HEK293 (cell line): ENCODE measurements around the gene MCRIP1.

Source experiments
- MEIS1 ChIP-seq: sonication (generic); formaldehyde crosslinking; IDR thresholded peaks from 2 replicates; pipeline ENCODE4 v1.8.1; 2022; ENCODE audit warnings: missing genetic modification reagents, mild to moderate bottlenecking, borderline replicate concordance
- PRDM4 ChIP-seq: fragments of 450-650 bp; formaldehyde crosslinking; IDR thresholded peaks from 2 replicates; pipeline ENCODE4 v1.5.1; 2017; ENCODE audit warnings: missing biosample characterization, missing genetic modification characterization
- REPIN1 ChIP-seq: fragments of 450-650 bp; formaldehyde crosslinking; IDR thresholded peaks from 2 replicates; pipeline ENCODE4 v1.5.1; 2017; ENCODE audit warnings: missing biosample characterization, missing genetic modification characterization, low read depth
- SCRT1 ChIP-seq: fragments of 450-650 bp; formaldehyde crosslinking; IDR thresholded peaks from 2 replicates; pipeline ENCODE4 v1.5.1; 2016; ENCODE audit warnings: missing biosample characterization, missing genetic modification characterization, borderline replicate concordance
- SP7 ChIP-seq: fragments of 450-650 bp; formaldehyde crosslinking; IDR thresholded peaks from 2 replicates; pipeline ENCODE4 v1.5.1; 2016; ENCODE audit warnings: missing biosample characterization, missing genetic modification characterization
- ZBTB49 ChIP-seq: fragments of 450-650 bp; formaldehyde crosslinking; IDR thresholded peaks from 2 replicates; pipeline ENCODE4 v1.5.1; 2016; ENCODE audit warnings: missing biosample characterization, missing genetic modification characterization, low read depth
- ZFP69B ChIP-seq: fragments of 450-650 bp; formaldehyde crosslinking; IDR thresholded peaks from 2 replicates; pipeline ENCODE4 v1.5.1; 2016; ENCODE audit warnings: missing biosample characterization, missing genetic modification characterization
- ZIC2 ChIP-seq: fragments of 450-650 bp; formaldehyde crosslinking; IDR thresholded peaks from 2 replicates; pipeline ENCODE4 v1.5.1; 2016; ENCODE audit warnings: missing biosample characterization, missing genetic modification characterization
- ZNF18 ChIP-seq: fragments of 450-650 bp; formaldehyde crosslinking; IDR thresholded peaks from 2 replicates; pipeline ENCODE4 v1.5.1; 2016; ENCODE audit warnings: missing biosample characterization, missing genetic modification characterization
- ZNF214 ChIP-seq: fragments of 450-650 bp; formaldehyde crosslinking; IDR thresholded peaks from 2 replicates; pipeline ENCODE4 v1.5.1; 2017; ENCODE audit warnings: missing biosample characterization, mild to moderate bottlenecking, missing genetic modification characterization, borderline replicate concordance
- ZNF266 ChIP-seq: fragments of 450-650 bp; formaldehyde crosslinking; IDR thresholded peaks from 2 replicates; pipeline ENCODE4 v1.5.1; 2016; ENCODE audit warnings: missing biosample characterization, missing genetic modification characterization, low read depth
- ZNF280D ChIP-seq: fragments of 450-650 bp; formaldehyde crosslinking; IDR thresholded peaks from 2 replicates; pipeline ENCODE4 v1.5.1; 2016; ENCODE audit warnings: missing biosample characterization, missing genetic modification characterization
- ZNF335 ChIP-seq: fragments of 450-650 bp; formaldehyde crosslinking; conservative IDR thresholded peaks from 2 replicates; pipeline ENCODE4 v1.5.1; 2016; ENCODE audit warnings: missing biosample characterization, missing genetic modification characterization
- ZNF416 ChIP-seq: fragments of 450-650 bp; formaldehyde crosslinking; IDR thresholded peaks from 2 replicates; pipeline ENCODE4 v1.5.1; 2016; ENCODE audit warnings: missing biosample characterization, missing genetic modification characterization
- ZNF426 ChIP-seq: fragments of 450-650 bp; formaldehyde crosslinking; IDR thresholded peaks from 2 replicates; pipeline ENCODE4 v1.5.1; 2017; ENCODE audit warnings: missing biosample characterization, missing genetic modification characterization, mild to moderate bottlenecking, inconsistent platforms, moderate library complexity
- ZNF433 ChIP-seq: fragments of 450-650 bp; formaldehyde crosslinking; IDR thresholded peaks from 2 replicates; pipeline ENCODE4 v1.5.1; 2016; ENCODE audit warnings: missing biosample characterization, missing genetic modification characterization, low read depth
- ZNF449 ChIP-seq: fragments of 450-650 bp; formaldehyde crosslinking; IDR thresholded peaks from 2 replicates; pipeline ENCODE4 v1.5.1; 2017; ENCODE audit warnings: missing biosample characterization, mild to moderate bottlenecking, missing genetic modification characterization, moderate library complexity
- ZNF544 ChIP-seq: fragments of 450-650 bp; formaldehyde crosslinking; IDR thresholded peaks from 2 replicates; pipeline ENCODE4 v1.5.0; 2017; ENCODE audit warnings: missing biosample characterization, missing genetic modification characterization
- ZNF624 ChIP-seq: fragments of 450-650 bp; formaldehyde crosslinking; IDR thresholded peaks from 2 replicates; pipeline ENCODE4 v1.5.1; 2017; ENCODE audit warnings: missing biosample characterization, missing genetic modification characterization
- ZNF639 ChIP-seq: fragments of 450-650 bp; formaldehyde crosslinking; IDR thresholded peaks from 2 replicates; pipeline ENCODE4 v1.5.1; 2016; ENCODE audit warnings: missing biosample characterization, missing genetic modification characterization
- ZNF658 ChIP-seq: fragments of 450-650 bp; formaldehyde crosslinking; IDR thresholded peaks from 2 replicates; pipeline ENCODE4; 2016; ENCODE audit warnings: missing biosample characterization, missing genetic modification characterization
- ZNF707 ChIP-seq: fragments of 450-650 bp; formaldehyde crosslinking; IDR thresholded peaks from 2 replicates; pipeline ENCODE4 v1.5.1; 2016; ENCODE audit warnings: missing biosample characterization, missing genetic modification characterization
- ZNF837 ChIP-seq: fragments of 450-650 bp; formaldehyde crosslinking; IDR thresholded peaks from 2 replicates; pipeline ENCODE4 v1.5.1; 2016; ENCODE audit warnings: missing biosample characterization, missing genetic modification characterization
- ZNF843 ChIP-seq: fragments of 450-650 bp; formaldehyde crosslinking; IDR thresholded peaks from 2 replicates; pipeline ENCODE4 v1.5.1; 2016; ENCODE audit warnings: missing biosample characterization, missing genetic modification characterization
- ZSCAN16 ChIP-seq: fragments of 450-650 bp; formaldehyde crosslinking; IDR thresholded peaks from 2 replicates; pipeline ENCODE4 v1.5.1; 2016; ENCODE audit warnings: missing biosample characterization, missing genetic modification characterization

The MCRIP1 gene

GRCh38 chr17:81860756-81861568 is 27.9 kb upstream of the MCRIP1 start (continued):
- TF ChIP-seq ZBTB49 (tag by site-specific recombination) (no peak), REPIN1 (tag by site-specific recombination) (no peak), ZNF837 (0 out of 2 replicates have a peak, but pooled peaks have one; percentile 6), ZNF426 (no peak), ZNF18 (tag by site-specific recombination) (no peak), SCRT1 (tag by site-specific recombination) (no peak), ZNF658 (tag by site-specific recombination) (no peak), ZNF843 (tag by site-specific recombination) (peak; percentile 34; the same call in 1 of the 2 replicates), ZNF433 (no peak), ZIC2 (tag by site-specific recombination) (peak; percentile 14; the same call in 1 of the 2 replicates), ZNF624 (tag by site-specific recombination) (no peak), ZNF449 (tag by site-specific recombination) (peak; percentile 82), ZNF266 (no peak), MEIS1 (no peak), ZNF544 (tag by site-specific recombination) (no peak), PRDM4 (tag by site-specific recombination) (peak; percentile 21; the same call in 1 of the 2 replicates), ZNF214 (no peak), ZNF335 (tag by site-specific recombination) (peak; percentile 91), ZFP69B (tag by site-specific recombination) (0 out of 2 replicates have a peak, but pooled peaks have one; percentile 41), ZSCAN16 (tag by site-specific recombination) (no peak), ZNF280D (no peak), ZNF707 (no peak), SP7 (tag by site-specific recombination) (peak; percentile 87), ZNF416 (tag by site-specific recombination) (no peak), ZNF639 (tag by site-specific recombination) (no peak)
